22Rv1 (cell line): Measurements from ENCODE around the gene EIF2B4.

Experiments used
- CTCF ChIP-seq: fragments of 450-650 bp; IDR thresholded peaks from 2 replicates; pipeline ENCODE4 v1.5.1; 2017; ENCODE audit warnings: mild to moderate bottlenecking
- ZFX ChIP-seq: fragments of 450-650 bp; IDR thresholded peaks from 2 replicates; pipeline ENCODE4 v1.6.1; 2017; ENCODE audit warnings: antibody characterized with exemption, borderline replicate concordance

GRCh38 chr2:27378096-27378808 lies 8.1 kb upstream of the EIF2B4 start:
- TF ChIP-seq CTCF: peak; percentile 42
- TF ChIP-seq ZFX: no peak
